ENCODE results near the gene BDKRB2. TPM values are rescaled to one million over a fixed set of nuclear protein-coding genes. Genes with fewer than 3 reads are reported as not detected.

BDKRB2 gene
- total RNA-seq, 1 donor: under 0.01 TPM

DNA sequence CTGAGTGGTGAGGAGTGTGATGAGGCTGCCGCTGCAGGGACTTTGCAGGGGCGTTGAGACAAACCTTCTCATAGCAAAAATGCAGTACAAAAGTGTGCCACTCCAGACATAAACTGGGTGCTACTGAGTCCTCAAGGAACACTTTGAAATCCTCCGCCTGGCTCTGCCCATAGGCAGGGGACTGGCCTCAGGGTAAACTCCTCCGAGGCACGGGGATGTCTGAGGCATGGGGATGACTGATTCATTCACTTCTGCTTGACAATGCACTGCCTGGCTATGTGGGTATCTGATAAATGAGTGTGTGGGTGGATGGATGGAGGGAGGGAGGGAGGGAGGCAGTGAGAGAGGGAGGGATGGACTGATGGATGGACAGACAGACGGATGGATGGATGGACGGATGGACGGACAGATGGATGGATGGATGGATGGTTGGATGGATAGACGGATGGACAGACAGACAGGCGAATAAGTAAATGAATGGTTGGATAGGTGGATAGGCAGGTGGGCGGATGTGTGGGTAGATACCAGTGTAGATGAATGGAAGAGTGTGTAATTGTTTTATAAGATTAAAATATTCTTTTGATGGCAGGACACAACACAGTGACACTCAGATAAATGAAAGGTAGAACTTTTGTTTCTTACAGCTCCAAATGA lies 2.1 kb upstream of the BDKRB2 start:
- Histone ChIP-seq H3K27me3 (ENCODE audit: insufficient read depth, low read length) (peaks cover 9% of the 10 kb centered on the region), H3K9me3 (ENCODE audit: low read depth, low read length) (no peaks in the 10 kb centered on the region), H3K4me3 (ENCODE audit: low read length) (no peak overlapping the region), H3K4me1 (ENCODE audit: insufficient read depth, low read length) (no peaks in the 10 kb centered on the region)

DNA sequence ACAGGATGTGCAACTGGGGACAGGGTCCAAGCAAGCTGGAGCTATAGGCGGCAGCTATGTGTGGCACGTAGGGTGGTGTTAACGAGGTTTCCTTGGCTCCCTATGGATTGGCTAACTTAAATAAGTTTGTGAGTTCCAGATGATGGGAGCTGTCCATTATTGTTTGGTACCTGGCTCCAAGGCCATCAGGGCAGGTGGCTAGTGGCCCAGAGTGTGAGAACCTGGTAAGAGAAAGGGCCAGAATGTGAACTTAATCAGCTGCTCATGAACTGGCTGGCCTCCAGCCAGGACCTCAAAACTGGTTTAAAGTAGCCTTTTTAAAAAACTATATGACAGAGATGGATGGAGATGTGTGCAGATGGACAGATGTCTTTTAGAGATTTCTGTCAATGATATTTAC lies 1.5 kb upstream of the BDKRB2 start:
- Histone ChIP-seq H3K4me3 (ENCODE audit: low read length) (no peak overlapping the region), H3K4me1 (ENCODE audit: insufficient read depth, low read length) (no peaks in the 10 kb centered on the region), H3K27me3 (ENCODE audit: insufficient read depth, low read length) (peaks cover 9% of the 10 kb centered on the region), H3K9me3 (ENCODE audit: low read depth, low read length) (no peaks in the 10 kb centered on the region)

- Histone ChIP-seq H3K4me3 (ENCODE audit: low read length) (no peak overlapping the region), H3K27me3 (ENCODE audit: insufficient read depth, low read length) (peaks cover 9% of the 10 kb centered on the region), H3K9me3 (ENCODE audit: low read depth, low read length) (no peaks in the 10 kb centered on the region), H3K4me1 (ENCODE audit: insufficient read depth, low read length) (no peaks in the 10 kb centered on the region)
These were observed 1.0 kb upstream of the BDKRB2 start for GRCh38 chr14:96203635-96204034.

- Histone ChIP-seq H3K4me1 (ENCODE audit: insufficient read depth, low read length) (no peaks in the 10 kb centered on the region), H3K27me3 (ENCODE audit: insufficient read depth, low read length) (peaks cover 9% of the 10 kb centered on the region), H3K9me3 (ENCODE audit: low read depth, low read length) (no peaks in the 10 kb centered on the region), H3K4me3 (ENCODE audit: low read length) (no peak overlapping the region)
These were observed 679 bp downstream of the BDKRB2 start for GRCh38 chr14:96205059-96205977.

DNA sequence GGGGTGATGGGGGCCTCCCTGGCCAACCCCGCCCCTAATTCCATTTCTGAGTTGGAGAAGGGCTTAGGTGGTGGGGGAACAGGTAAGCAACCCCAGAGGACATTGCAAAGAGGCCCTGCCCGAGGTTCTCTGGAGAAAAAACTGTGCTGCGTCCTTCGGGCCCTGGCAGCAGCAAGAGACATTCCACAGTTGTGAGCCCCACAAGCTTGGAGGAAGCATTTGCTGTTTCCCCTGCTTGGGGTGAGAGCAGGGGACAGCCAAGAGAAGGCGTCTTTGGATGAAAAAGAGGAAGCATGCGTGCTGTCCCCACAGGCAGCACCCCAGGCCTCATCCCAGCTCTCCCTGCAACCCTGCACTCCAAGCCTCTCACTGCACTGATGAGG lies 1.3 kb downstream of the BDKRB2 start:
- peaks cover 9% of the 10 kb centered on the region for H3K27me3 ChIP-seq (ENCODE audit: insufficient read depth, low read length)

GRCh38 chr14:96206461-96206860 lies 1.8 kb downstream of the BDKRB2 start:
- Histone ChIP-seq H3K4me1 (ENCODE audit: insufficient read depth, low read length) (no peaks in the 10 kb centered on the region), H3K9me3 (ENCODE audit: low read depth, low read length) (no peaks in the 10 kb centered on the region), H3K27me3 (ENCODE audit: insufficient read depth, low read length) (peaks cover 9% of the 10 kb centered on the region), H3K4me3 (ENCODE audit: low read length) (no peak overlapping the region)

More for the DNA sequence above, 1.3 kb downstream of the BDKRB2 start:
- no peaks in the 10 kb centered on the region for H3K4me1 ChIP-seq (ENCODE audit: insufficient read depth, low read length)
- no peaks in the 10 kb centered on the region for H3K9me3 ChIP-seq (ENCODE audit: low read depth, low read length)
- no peak overlapping the region for H3K4me3 ChIP-seq (ENCODE audit: low read length)

DNA sequence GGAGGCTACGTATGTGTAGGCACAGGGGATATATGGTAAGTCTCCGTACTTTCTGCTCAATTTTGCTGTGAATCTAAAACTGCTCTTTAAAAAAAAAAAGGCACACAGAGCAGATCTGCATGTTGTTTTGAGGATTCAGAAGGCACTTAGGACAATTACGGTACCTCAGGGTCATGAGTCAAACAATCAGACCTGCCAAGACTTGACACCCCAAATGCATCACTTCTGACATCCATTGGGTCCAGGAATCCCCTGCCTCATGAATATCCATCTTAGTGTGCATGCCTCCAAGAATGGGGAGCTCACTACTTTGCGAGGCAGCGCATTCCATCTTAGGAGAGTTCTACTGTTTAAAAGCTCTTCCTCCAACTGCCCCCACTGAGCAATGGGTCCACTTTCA lies 3.0 kb downstream of the BDKRB2 start:
- H3K27me3 ChIP-seq (ENCODE audit: insufficient read depth, low read length): peaks cover 9% of the 10 kb centered on the region
- no peaks in the 10 kb centered on the region for H3K9me3 ChIP-seq (ENCODE audit: low read depth, low read length)
- no peak overlapping the region for H3K4me3 ChIP-seq (ENCODE audit: low read length)
- no peaks in the 10 kb centered on the region for H3K4me1 ChIP-seq (ENCODE audit: insufficient read depth, low read length)

GRCh38 chr14:96208739-96209138 lies 4.1 kb downstream of the BDKRB2 start:
- no peaks in the 10 kb centered on the region for H3K9me3 ChIP-seq (ENCODE audit: low read depth, low read length)
- no peak overlapping the region for H3K4me3 ChIP-seq (ENCODE audit: low read length)
- no peaks in the 10 kb centered on the region for H3K4me1 ChIP-seq (ENCODE audit: insufficient read depth, low read length)
- peaks cover 6% of the 10 kb centered on the region for H3K27me3 ChIP-seq (ENCODE audit: insufficient read depth, low read length)

DNA sequence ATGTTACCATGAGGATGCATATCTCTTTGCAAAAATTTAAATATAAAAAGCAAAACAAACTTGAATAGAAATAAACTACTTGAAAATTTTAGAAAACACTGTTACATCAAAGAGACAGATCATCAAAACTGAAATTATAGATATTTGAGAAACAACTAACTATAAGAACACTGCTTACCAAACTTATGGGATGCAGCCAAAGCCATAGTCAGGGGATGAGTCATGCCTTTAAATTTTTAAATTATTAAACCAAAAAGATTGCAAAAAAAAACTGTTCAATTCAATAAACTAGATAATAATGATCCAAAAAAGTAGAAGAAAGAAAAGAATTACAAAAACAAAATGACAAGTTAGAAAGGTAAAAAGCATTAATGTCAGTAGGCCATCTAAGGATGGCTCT lies 7.5 kb downstream of the BDKRB2 start:
- Histone ChIP-seq H3K27me3 (ENCODE audit: insufficient read depth, low read length) (no peaks in the 10 kb centered on the region), H3K4me3 (ENCODE audit: low read length) (no peak overlapping the region), H3K4me1 (ENCODE audit: insufficient read depth, low read length) (no peaks in the 10 kb centered on the region), H3K9me3 (ENCODE audit: low read depth, low read length) (no peaks in the 10 kb centered on the region)

DNA sequence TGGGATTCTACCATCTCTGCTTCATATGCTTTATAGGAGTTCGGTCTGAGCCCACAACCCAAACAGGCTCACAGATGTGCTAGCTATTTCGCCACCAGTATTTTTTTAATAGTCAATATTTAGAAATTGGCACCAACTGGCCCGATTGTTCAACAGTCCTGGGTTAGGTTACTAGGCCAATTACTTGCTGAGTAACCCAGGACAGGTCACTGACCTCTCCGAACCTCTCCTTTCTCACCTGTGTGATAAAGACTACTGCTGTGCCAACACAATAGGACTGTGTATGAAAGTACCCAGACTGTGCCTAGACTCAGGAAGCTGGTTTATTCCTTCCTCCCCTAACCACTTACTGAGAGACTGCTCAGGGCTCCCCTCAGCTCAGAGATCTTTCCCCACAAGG lies 8.3 kb downstream of the BDKRB2 start:
- Histone ChIP-seq H3K9me3 (ENCODE audit: low read depth, low read length) (no peaks in the 10 kb centered on the region), H3K27me3 (ENCODE audit: insufficient read depth, low read length) (no peaks in the 10 kb centered on the region), H3K4me3 (ENCODE audit: low read length) (no peak overlapping the region), H3K4me1 (ENCODE audit: insufficient read depth, low read length) (no peaks in the 10 kb centered on the region)

DNA sequence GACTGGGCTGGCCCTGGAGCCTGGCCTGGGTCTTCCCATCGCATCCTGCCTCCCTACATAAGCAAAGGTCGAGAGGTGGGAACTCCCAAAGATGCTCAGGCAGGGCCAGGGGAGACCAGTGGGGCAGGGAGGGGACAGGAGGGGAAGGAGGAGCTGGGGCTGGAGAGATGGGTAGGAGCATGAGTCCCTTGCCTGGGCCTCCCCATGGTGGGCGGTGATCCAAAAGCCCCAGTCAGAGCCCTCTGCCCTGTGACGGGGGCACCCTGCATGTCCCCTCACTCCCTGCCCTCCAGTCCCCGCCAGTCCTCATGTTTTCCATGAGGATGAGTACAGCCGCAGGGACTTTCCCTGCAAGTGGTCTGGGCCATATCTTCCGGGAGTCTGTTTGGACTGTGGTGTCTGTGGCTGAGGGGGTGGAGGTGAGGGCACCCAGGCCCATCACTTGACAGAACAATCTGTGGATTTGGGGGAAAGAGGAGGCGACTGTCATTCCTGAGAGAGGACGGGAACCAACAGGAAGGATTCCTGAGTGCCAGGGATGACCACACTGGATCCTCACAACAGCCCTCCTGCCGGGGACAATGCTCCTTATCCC lies 9.3 kb downstream of the BDKRB2 start:
- Histone ChIP-seq H3K4me1 (ENCODE audit: insufficient read depth, low read length) (no peaks in the 10 kb centered on the region), H3K27me3 (ENCODE audit: insufficient read depth, low read length) (no peaks in the 10 kb centered on the region), H3K9me3 (ENCODE audit: low read depth, low read length) (no peaks in the 10 kb centered on the region), H3K4me3 (ENCODE audit: low read length) (no peak overlapping the region)

DNA sequence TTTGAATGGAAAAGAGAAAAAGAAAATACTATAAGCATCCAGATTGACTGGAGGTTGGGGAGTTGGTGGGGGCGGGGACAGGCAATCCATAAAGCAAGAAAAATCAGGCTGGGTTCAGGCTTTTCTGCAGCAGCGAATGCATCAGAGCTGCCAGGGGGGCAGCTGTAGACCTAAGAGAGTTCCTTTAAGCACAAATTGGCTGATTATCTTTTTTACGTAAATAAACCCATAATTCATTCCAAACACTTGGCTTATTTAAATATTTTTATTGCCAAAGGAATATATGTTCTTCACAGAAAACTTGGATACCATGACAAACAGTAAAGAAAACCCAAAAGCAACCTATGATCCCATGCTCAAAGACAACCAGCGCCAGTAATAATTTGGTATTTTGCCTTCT lies 10.2 kb downstream of the BDKRB2 start:
- Histone ChIP-seq H3K27me3 (ENCODE audit: insufficient read depth, low read length) (no peaks in the 10 kb centered on the region), H3K4me1 (ENCODE audit: insufficient read depth, low read length) (no peaks in the 10 kb centered on the region), H3K4me3 (ENCODE audit: low read length) (no peak overlapping the region), H3K9me3 (ENCODE audit: low read depth, low read length) (no peaks in the 10 kb centered on the region)

GRCh38 chr14:96215452-96216244 lies 11.0 kb downstream of the BDKRB2 start:
- Histone ChIP-seq H3K4me1 (ENCODE audit: insufficient read depth, low read length) (no peaks in the 10 kb centered on the region), H3K27me3 (ENCODE audit: insufficient read depth, low read length) (no peaks in the 10 kb centered on the region)

DNA sequence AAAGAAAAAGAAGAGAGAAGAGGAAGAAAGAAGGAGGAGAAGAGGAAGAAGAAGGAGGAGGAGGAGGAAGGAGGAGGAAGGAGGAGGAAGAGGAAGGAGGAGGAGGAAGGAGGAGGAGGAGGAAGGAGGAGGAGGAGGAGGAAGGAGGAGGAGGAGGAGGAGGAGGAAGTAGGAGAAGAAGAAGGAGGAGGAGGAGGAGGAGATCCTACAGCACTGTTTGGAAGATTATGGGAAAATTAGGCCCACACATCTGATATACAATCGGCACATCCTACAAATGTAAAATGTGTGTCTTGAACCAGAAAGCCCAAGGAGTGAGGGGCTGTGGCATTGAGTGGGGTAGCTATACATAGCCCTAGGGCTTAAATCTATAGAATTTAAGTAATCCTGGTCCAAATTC lies 12.0 kb downstream of the BDKRB2 start:
- H3K4me1 ChIP-seq (ENCODE audit: insufficient read depth, low read length): no peaks in the 10 kb centered on the region
- H3K27me3 ChIP-seq (ENCODE audit: insufficient read depth, low read length): no peaks in the 10 kb centered on the region
- no peaks in the 10 kb centered on the region for H3K9me3 ChIP-seq (ENCODE audit: low read depth, low read length)
- H3K4me3 ChIP-seq (ENCODE audit: low read length): no peak overlapping the region

More at GRCh38 chr14:96215452-96216244, 11.0 kb downstream of the BDKRB2 start:
- Histone ChIP-seq H3K9me3 (ENCODE audit: low read depth, low read length) (no peaks in the 10 kb centered on the region), H3K4me3 (ENCODE audit: low read length) (no peak overlapping the region)
